ENCODE data around the gene RADX. TPM values are rescaled to one million over a fixed set of nuclear protein-coding genes. Genes with fewer than 3 reads are reported as not detected.

RADX gene
- total RNA-seq, 4 donors from 2014 or later: 0.91 to 2.9 (median 2.2) TPM

- 57 to 59% methylated on average over 1 to 4 of the region's 4 CpGs for WGBS, 2 donors
These were observed 72.4 kb downstream of the RADX start for GRCh38 chrX:106684207-106684606.

GRCh38 chrX:106692425-106693065 is 80.8 kb downstream of the RADX start:
- Histone ChIP-seq H3K27ac (no peak overlapping the region), H3K4me1 (no peaks in the 10 kb centered on the region), H3K4me3 (no peak overlapping the region), H3K9me3 (no peaks in the 10 kb centered on the region), H3K36me3 (no peaks in the 10 kb centered on the region), H3K27me3 (no peaks in the 10 kb centered on the region)
- WGBS, 2 donors: 68 to 83% methylated on average over 6 to 7 of the region's 7 CpGs
- no peak for TF ChIP-seq POLR2A (IDR thresholded peaks at IDR 0.05)
- no peak for TF ChIP-seq CTCF (IDR thresholded peaks at IDR 0.05)
- intact Hi-C loops (cut with DNase I): no loop called here
- DNase-seq: no peak

More at GRCh38 chrX:106684207-106684606, 72.4 kb downstream of the RADX start:
- no peaks in the 10 kb centered on the region for H3K4me1 ChIP-seq
- no peaks in the 10 kb centered on the region for H3K27me3 ChIP-seq
- TF ChIP-seq POLR2A (IDR thresholded peaks at IDR 0.05): no peak
- TF ChIP-seq CTCF (IDR thresholded peaks at IDR 0.05): no peak
- H3K9me3 ChIP-seq: no peaks in the 10 kb centered on the region
- H3K27ac ChIP-seq: no peak overlapping the region
- intact Hi-C loops (cut with DNase I): no loop called here
- DNase-seq: no peak
- no peak overlapping the region for H3K4me3 ChIP-seq
- no peaks in the 10 kb centered on the region for H3K36me3 ChIP-seq

GRCh38 chrX:106696502-106696901 is 84.7 kb downstream of the RADX start:
- Histone ChIP-seq H3K27me3 (no peaks in the 10 kb centered on the region), H3K4me1 (no peaks in the 10 kb centered on the region), H3K36me3 (no peaks in the 10 kb centered on the region), H3K27ac (no peak overlapping the region), H3K4me3 (no peak overlapping the region), H3K9me3 (no peaks in the 10 kb centered on the region)
- intact Hi-C loops (cut with DNase I): no loop called here
- WGBS, 2 donors: 43 to 53% methylated on average over 3 of the region's 3 CpGs
- no peak for DNase-seq
- TF ChIP-seq POLR2A (IDR thresholded peaks at IDR 0.05) (no peak), CTCF (IDR thresholded peaks at IDR 0.05) (no peak)

- no peaks in the 10 kb centered on the region for H3K9me3 ChIP-seq
- no peak for DNase-seq
- intact Hi-C loops (cut with DNase I): no loop called here
These were observed 86.9 kb downstream of the RADX start for GRCh38 chrX:106698693-106699092.

GRCh38 chrX:106702636-106703035 is 90.9 kb downstream of the RADX start:
- Histone ChIP-seq H3K4me3 (no peak overlapping the region), H3K27me3 (no peaks in the 10 kb centered on the region), H3K4me1 (no peaks in the 10 kb centered on the region), H3K36me3 (no peaks in the 10 kb centered on the region), H3K9me3 (no peaks in the 10 kb centered on the region), H3K27ac (no peak overlapping the region)
- intact Hi-C loops (cut with DNase I): no loop called here
- TF ChIP-seq POLR2A (IDR thresholded peaks at IDR 0.05): no peak
- TF ChIP-seq CTCF (IDR thresholded peaks at IDR 0.05): no peak
- 57 to 79% methylated on average over 1 of the region's 1 CpG for WGBS, 2 donors
- DNase-seq: no peak

More at GRCh38 chrX:106698693-106699092, 86.9 kb downstream of the RADX start:
- H3K4me3 ChIP-seq: no peak overlapping the region
- 40 to 42% methylated on average over 3 of the region's 3 CpGs for WGBS, 2 donors
- H3K27ac ChIP-seq: no peak overlapping the region
- no peaks in the 10 kb centered on the region for H3K27me3 ChIP-seq
- H3K36me3 ChIP-seq: no peaks in the 10 kb centered on the region
- no peaks in the 10 kb centered on the region for H3K4me1 ChIP-seq
- no peak for TF ChIP-seq POLR2A (IDR thresholded peaks at IDR 0.05)

- intact Hi-C loops (cut with DNase I): no loop called here
- no peaks in the 10 kb centered on the region for H3K27me3 ChIP-seq
- H3K36me3 ChIP-seq: no peaks in the 10 kb centered on the region
- no peak for DNase-seq
- H3K27ac ChIP-seq: no peak overlapping the region
- 90 to 98% methylated on average over 3 of the region's 3 CpGs for WGBS, 2 donors
- no peaks in the 10 kb centered on the region for H3K9me3 ChIP-seq
- H3K4me3 ChIP-seq: no peak overlapping the region
- H3K4me1 ChIP-seq: no peaks in the 10 kb centered on the region
- TF ChIP-seq CTCF (IDR thresholded peaks at IDR 0.05): no peak
- no peak for TF ChIP-seq POLR2A (IDR thresholded peaks at IDR 0.05)
These were observed 94.7 kb downstream of the RADX start for GRCh38 chrX:106706466-106706865.

Data from esophagus squamous epithelium (tissue), 5 donors.